Right lobe of liver (tissue), 4 donors: ENCODE measurements around the gene SLC13A4.

Experiments used
- POLR2A ChIP-seq: fragments of 450-650 bp; IDR thresholded peaks from one replicate; pipeline ENCODE4 v1.6.1; 2017; ENCODE audit warnings: antibody characterized with exemption, mild to moderate bottlenecking
- TF ChIP-seq, protein P1 (sequence below), 4 donors: fragments of 200-600 bp in 3 of 4; fragments of 450-650 bp in 1 of 4; IDR thresholded peaks; one replicate each; pipeline versions ENCODE4 v1.5.1 to v1.8.0; 2016 to 2022; ENCODE audit warnings: antibody characterized with exemption in 4 of 4, mild to moderate bottlenecking in 2 of 4
- donor health status: DM: no; HTN: no; CAD: no.
- donor health status: DM: no; HTN: no; CAD: no.
- donor health status: DM: no; HTN: yes; CAD: no.

DNA sequence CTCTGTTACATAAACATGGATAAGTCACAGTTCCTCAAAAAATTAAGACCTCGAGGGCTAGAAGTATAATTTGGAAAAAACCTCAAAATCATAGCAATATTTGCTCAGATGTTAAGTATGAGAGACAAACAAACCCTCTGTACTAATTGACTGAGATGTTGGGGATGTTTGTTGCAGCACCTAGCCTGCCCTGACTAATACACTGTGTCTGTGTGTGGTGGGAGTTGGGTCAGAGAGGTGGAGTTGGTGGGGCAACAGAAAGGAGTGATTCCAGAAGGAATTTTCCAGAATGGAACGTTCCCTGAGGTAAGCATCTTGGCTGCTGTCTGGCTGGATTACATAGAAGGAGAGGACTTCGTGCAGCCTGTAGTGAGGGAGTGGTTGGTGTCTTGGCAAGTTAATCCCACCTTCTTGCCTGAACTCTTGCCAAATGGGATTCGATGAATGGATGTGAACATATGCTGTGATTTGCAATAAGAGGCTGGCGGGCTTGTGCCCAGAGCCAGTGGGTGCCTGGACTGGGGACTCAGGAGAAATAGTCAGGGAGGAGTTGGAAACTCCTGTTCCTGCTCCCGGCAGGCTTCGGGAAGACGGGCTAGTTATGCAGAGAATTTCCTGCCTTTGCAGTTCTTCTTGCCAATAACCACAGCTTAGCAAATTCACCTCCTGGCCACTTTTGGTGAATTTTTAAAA is 29.9 kb upstream of the SLC13A4 start:
- TF ChIP-seq, protein P1, sequence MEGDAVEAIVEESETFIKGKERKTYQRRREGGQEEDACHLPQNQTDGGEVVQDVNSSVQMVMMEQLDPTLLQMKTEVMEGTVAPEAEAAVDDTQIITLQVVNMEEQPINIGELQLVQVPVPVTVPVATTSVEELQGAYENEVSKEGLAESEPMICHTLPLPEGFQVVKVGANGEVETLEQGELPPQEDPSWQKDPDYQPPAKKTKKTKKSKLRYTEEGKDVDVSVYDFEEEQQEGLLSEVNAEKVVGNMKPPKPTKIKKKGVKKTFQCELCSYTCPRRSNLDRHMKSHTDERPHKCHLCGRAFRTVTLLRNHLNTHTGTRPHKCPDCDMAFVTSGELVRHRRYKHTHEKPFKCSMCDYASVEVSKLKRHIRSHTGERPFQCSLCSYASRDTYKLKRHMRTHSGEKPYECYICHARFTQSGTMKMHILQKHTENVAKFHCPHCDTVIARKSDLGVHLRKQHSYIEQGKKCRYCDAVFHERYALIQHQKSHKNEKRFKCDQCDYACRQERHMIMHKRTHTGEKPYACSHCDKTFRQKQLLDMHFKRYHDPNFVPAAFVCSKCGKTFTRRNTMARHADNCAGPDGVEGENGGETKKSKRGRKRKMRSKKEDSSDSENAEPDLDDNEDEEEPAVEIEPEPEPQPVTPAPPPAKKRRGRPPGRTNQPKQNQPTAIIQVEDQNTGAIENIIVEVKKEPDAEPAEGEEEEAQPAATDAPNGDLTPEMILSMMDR (IDR thresholded peaks at IDR 0.05), result no peak
- no peak for TF ChIP-seq POLR2A
